Keratinocyte (primary cell): ENCODE data around the gene MMGT1. TPM values are rescaled to one million over a fixed set of nuclear protein-coding genes. Genes with fewer than 3 reads are reported as not detected.

Source experiments
- DNase-seq: peaks from one replicate; pipeline ENCODE4 v3.0.0-alpha.2; 2011; ENCODE audit warnings: low read depth, missing footprints, low spot score
- FAIRE-seq: peaks from 2 replicates; lab custom pipeline; 2011; peaks lifted over from hg19 to GRCh38; lab: Jason Lieb, UNC
- H2AFZ ChIP-seq: 2 replicates; pipeline ENCODE4 v1.6.0; 2012; ENCODE audit warnings: low read length, control low read depth, inconsistent platforms; ENCODE audit not compliant: control insufficient read depth
- H3K27ac ChIP-seq: 2 replicates; pipeline ENCODE4 v1.5.1; 2011; ENCODE audit warnings: low read length; ENCODE audit not compliant: control insufficient read depth, insufficient read depth
- H3K27me3 ChIP-seq: 3 replicates; pipeline ENCODE4 v1.6.0; 2011; ENCODE audit warnings: low read length; ENCODE audit not compliant: control insufficient read depth, insufficient read depth; ENCODE audit errors: extremely low read depth
- H3K36me3 ChIP-seq, 2 experiments: 2 replicates in 1 of 2; 3 replicates in 1 of 2; pipeline ENCODE4 v1.5.1; 2011; ENCODE audit warnings: low read length in 2 of 2, mild to moderate bottlenecking in 1 of 2; ENCODE audit not compliant: control insufficient read depth in 2 of 2, insufficient read depth in 2 of 2; ENCODE audit errors: extremely low read depth in 1 of 2
- H3K4me1 ChIP-seq: 3 replicates; pipeline ENCODE4 v1.5.1; 2011; ENCODE audit warnings: low read length; ENCODE audit not compliant: control insufficient read depth, insufficient read depth; ENCODE audit errors: extremely low read depth
- H3K4me2 ChIP-seq: 3 replicates; pipeline ENCODE4 v1.6.0; 2011; ENCODE audit warnings: low read depth, low read length; ENCODE audit not compliant: control insufficient read depth, insufficient read depth; ENCODE audit errors: extremely low read depth
- H3K4me3 ChIP-seq, 3 experiments: fragments of 200-600 bp in 1 of 3; sonication (generic) in 1 of 3; 2 replicates in 2 of 3; 3 replicates in 1 of 3; pipeline ENCODE4 v1.5.1; 2011 to 2016; ENCODE audit warnings: low read length in 3 of 3, mild to moderate bottlenecking in 3 of 3, control low read depth in 2 of 3, inconsistent platforms in 1 of 3, low read depth in 1 of 3, mixed read lengths in 1 of 3, mixed run types in 1 of 3, moderate library complexity in 1 of 3; ENCODE audit not compliant: control insufficient read depth in 2 of 3, insufficient read depth in 2 of 3; ENCODE audit errors: extremely low read depth in 1 of 3
- H3K79me2 ChIP-seq: 2 replicates; pipeline ENCODE4 v1.6.0; 2012; ENCODE audit warnings: low read length; ENCODE audit not compliant: control insufficient read depth, insufficient read depth
- H3K9ac ChIP-seq: 3 replicates; pipeline ENCODE4 v1.6.0; 2011; ENCODE audit warnings: low read length; ENCODE audit not compliant: control insufficient read depth, insufficient read depth; ENCODE audit errors: extremely low read depth
- H3K9me1 ChIP-seq: 3 replicates; pipeline ENCODE4 v1.6.0; 2011; ENCODE audit warnings: low read length; ENCODE audit not compliant: control insufficient read depth, insufficient read depth; ENCODE audit errors: extremely low read depth
- H3K9me3 ChIP-seq: 2 replicates; pipeline ENCODE4 v1.5.1; 2012; ENCODE audit warnings: low read depth, low read length; ENCODE audit not compliant: control insufficient read depth
- H4K20me1 ChIP-seq: 3 replicates; pipeline ENCODE4 v1.6.0; 2011; ENCODE audit warnings: low read length; ENCODE audit not compliant: control insufficient read depth, insufficient read depth; ENCODE audit errors: extremely low read depth
- CTCF ChIP-seq, 3 experiments: IDR thresholded peaks in 1 of 3; conservative IDR thresholded peaks in 1 of 3; optimal IDR thresholded peaks in 1 of 3; 2 replicates in 2 of 3; 3 replicates in 1 of 3; pipeline versions ENCODE3 to v1.5.1; 2011; ENCODE audit warnings: low read length in 3 of 3, mild to moderate bottlenecking in 3 of 3, moderate library complexity in 2 of 3, control low read depth in 1 of 3, inconsistent platforms in 1 of 3; ENCODE audit not compliant: insufficient read depth in 2 of 3; ENCODE audit errors: extremely low read depth in 1 of 3
- EZH2 ChIP-seq: IDR thresholded peaks from one replicate; pipeline ENCODE4 v1.6.1; 2012; ENCODE audit warnings: inconsistent platforms, mild to moderate bottlenecking, low read length, moderate library complexity
- dilution Hi-C: fragments of 300-500 bp; cut with MboI; formaldehyde crosslinking; loops from one replicate; pipeline ENCODE4 v1.7.0; 2020; ENCODE audit warnings: low sequenced_read_pairs; ENCODE audit not compliant: extremely low pct_ligation_motif_present
- polyA minus RNA-seq, 3 experiments: library from RNA; depleted of rRNA, polyadenylated mRNA; stranded (reverse); fragments of >200 nt; gene quantifications; 1 replicate in 1 of 3; 2 replicates in 1 of 3; 3 replicates in 1 of 3; pipeline ENCODE4 v1.2.3, GENCODE V29; 2011
- polyA plus RNA-seq, 5 experiments: library from polyadenylated mRNA; depleted of rRNA in 3 of 5; stranded (reverse) in 3 of 5; stranded (forward) in 1 of 5; unstranded in 1 of 5; fragments of >200 nt; gene quantifications; 1 replicate in 1 of 5; 2 replicates in 3 of 5; 3 replicates in 1 of 5; pipeline versions ENCODE4 v1.2.1 to v1.2.3, GENCODE V29; 2011 to 2012; ENCODE audit warnings: missing spikeins in 2 of 5, low read depth in 1 of 5, low replicate concordance in 1 of 5

The MMGT1 gene
- polyA plus RNA-seq (10.4 to 19.8 TPM (median 14.8 TPM) in 3 replicates), polyA minus RNA-seq (6.6 to 21.7 TPM (median 12.1 TPM) in 3 replicates)
- polyA plus RNA-seq (2011; ENCODE audit: low read depth) = 3.8 TPM
- 10.7 and 21.4 TPM in 2 replicates for polyA plus RNA-seq (2011; cell fraction: cytosol; rRNA removed)
- polyA plus RNA-seq (2011; cell fraction: nucleus; rRNA removed) = 9.7 and 13.8 TPM in 2 replicates
- polyA plus RNA-seq (2012; ENCODE audit: low replicate concordance) = 12.9 and 14.4 TPM in 2 replicates
- polyA minus RNA-seq (2011; cell fraction: cytosol; rRNA and poly(A)+ RNA removed) = 15.3 TPM
- polyA minus RNA-seq (2011; cell fraction: nucleus; rRNA and poly(A)+ RNA removed) = 8.0 and 13.4 TPM in 2 replicates

- Histone ChIP-seq H3K4me2 (peak within 1 kb of the TSS; percentile 88), H3K9me3 (no peaks in the 10 kb centered on the region), H3K27ac (peak within 1 kb of the TSS; percentile 78), H3K9me1 (no peaks in the 10 kb centered on the region), H3K4me1 (peaks cover 9% of the 10 kb centered on the region), H3K27me3 (no peaks in the 10 kb centered on the region), H3K4me3 (peak within 1 kb of the TSS; percentile 57 to 86 (median 81)), H3K79me2 (peaks cover 30% of the 10 kb centered on the region), H4K20me1 (no peaks in the 10 kb centered on the region), H3K9ac (peak within 1 kb of the TSS; percentile 80), H3K36me3 (no peaks in the 10 kb centered on the region), H2AFZ (peak within 1 kb of the TSS; percentile 86)
- no peak for TF ChIP-seq CTCF (optimal IDR thresholded peaks at IDR 0.05 in 1 of 3, IDR thresholded peaks at IDR 0.05 in 1 of 3, conservative IDR thresholded peaks at IDR 0.05 in 1 of 3; ENCODE audit: extremely low read depth in 1 of 3, insufficient read depth in 2 of 3, low read length in 3 of 3)
- no peak for TF ChIP-seq EZH2
- FAIRE-seq = no peak
- dilution Hi-C loops = no loop called here
- DNase-seq = peak; percentile 19
These were observed at the start of gene MMGT1 for GRCh38 chrX:135973548-135974278. MMGT1 (minus strand) TSS chrX:135973988; CDS start chrX:135973675, 313 bp downstream.

- H3K9me1 ChIP-seq = no peaks in the 10 kb centered on the region
- FAIRE-seq = no peak
- DNase-seq = no peak
- H3K4me2 ChIP-seq = no peak overlapping the region
- H3K9ac ChIP-seq = no peak overlapping the region
- no peak for TF ChIP-seq EZH2
- TF ChIP-seq CTCF (optimal IDR thresholded peaks at IDR 0.05 in 1 of 3, IDR thresholded peaks at IDR 0.05 in 1 of 3, conservative IDR thresholded peaks at IDR 0.05 in 1 of 3; ENCODE audit: extremely low read depth in 1 of 3, insufficient read depth in 2 of 3, low read length in 3 of 3) = no peak
- H3K9me3 ChIP-seq = no peaks in the 10 kb centered on the region
- dilution Hi-C loops = no loop called here
- H3K27ac ChIP-seq = no peak overlapping the region
- H3K36me3 ChIP-seq = no peaks in the 10 kb centered on the region
- H3K27me3 ChIP-seq = no peaks in the 10 kb centered on the region
- H2AFZ ChIP-seq = no peak overlapping the region
- no peaks in the 10 kb centered on the region for H4K20me1 ChIP-seq
- H3K4me1 ChIP-seq = no peaks in the 10 kb centered on the region
- H3K4me3 ChIP-seq = no peak overlapping the region
- H3K79me2 ChIP-seq = no peaks in the 10 kb centered on the region
These were observed 48.1 kb upstream of the MMGT1 start for GRCh38 chrX:136021903-136022302.
